D721Med (cell line): ENCODE data around the gene HOXB3.

Experiments
- DNase-seq: peaks from one replicate; pipeline ENCODE4 v3.0.0; 2011; ENCODE audit warnings: low spot score; ENCODE audit not compliant: insufficient read length
- FAIRE-seq: peaks from 2 replicates; lab custom pipeline; 2011; peaks lifted over from hg19 to GRCh38; lab: Jason Lieb, UNC
- CTCF ChIP-seq: IDR thresholded peaks from 2 replicates; pipeline ENCODE4 v1.5.1; 2012; ENCODE audit warnings: mild to moderate bottlenecking, control low read depth; ENCODE audit not compliant: insufficient read depth; ENCODE audit errors: missing control alignments

Gene HOXB3

GRCh38 chr17:48627623-48628521 is 37.8 kb upstream of the HOXB3 start:
- TF ChIP-seq CTCF: no peak
- DNase-seq (no peak), FAIRE-seq (no peak)

- no peak for TF ChIP-seq CTCF
- FAIRE-seq (no peak), DNase-seq (no peak)
These were observed 37.1 kb upstream of the HOXB3 start for GRCh38 chr17:48627118-48627597.

GRCh38 chr17:48626245-48627117 is 36.4 kb upstream of the HOXB3 start, which contains the start of gene HOXB9:
HOXB9 (minus strand) TSS chr17:48626358; CDS start chr17:48626269, 89 bp downstream.
- no peak for TF ChIP-seq CTCF
- FAIRE-seq: no peak
- DNase-seq: no peak

DNA sequence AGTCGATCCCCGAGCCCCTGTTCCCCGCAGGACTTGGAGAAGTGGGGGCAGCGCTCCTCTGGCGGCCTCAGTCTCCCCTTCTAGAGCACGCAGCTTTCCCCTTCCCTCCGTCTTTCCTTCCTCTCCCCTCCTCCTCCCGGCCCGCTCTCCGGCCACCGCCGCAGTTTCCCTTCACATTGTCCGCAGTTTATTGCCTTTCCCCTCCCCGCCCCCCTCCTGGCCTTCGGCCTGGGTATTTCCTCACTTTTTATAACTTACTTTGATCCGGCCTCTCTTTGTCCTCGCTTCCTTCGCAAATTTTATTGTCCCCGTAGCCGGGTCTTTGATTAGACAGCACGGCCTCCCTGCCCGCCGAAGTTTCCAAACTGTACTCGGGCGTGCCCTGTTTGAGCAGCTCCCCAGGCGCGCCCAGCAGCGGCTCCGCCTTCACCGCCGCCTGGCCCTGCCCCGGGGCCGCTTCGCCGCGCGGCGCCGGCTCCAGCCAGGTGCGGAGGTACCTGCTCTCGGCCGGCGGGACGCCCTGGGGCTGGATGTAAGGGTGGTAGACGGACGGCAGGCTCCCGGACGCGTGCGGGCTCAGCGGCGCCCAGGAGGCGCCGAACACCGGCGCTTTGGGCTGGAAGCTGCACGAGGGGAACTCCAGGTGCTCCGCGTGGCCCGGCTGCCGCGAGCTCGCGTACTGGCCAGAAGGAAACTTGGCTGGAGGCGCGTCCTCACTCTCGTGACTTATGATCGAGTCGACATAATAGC is 35.6 kb upstream of the HOXB3 start:
- no peak for TF ChIP-seq CTCF
- DNase-seq (no peak), FAIRE-seq (no peak)

DNA sequence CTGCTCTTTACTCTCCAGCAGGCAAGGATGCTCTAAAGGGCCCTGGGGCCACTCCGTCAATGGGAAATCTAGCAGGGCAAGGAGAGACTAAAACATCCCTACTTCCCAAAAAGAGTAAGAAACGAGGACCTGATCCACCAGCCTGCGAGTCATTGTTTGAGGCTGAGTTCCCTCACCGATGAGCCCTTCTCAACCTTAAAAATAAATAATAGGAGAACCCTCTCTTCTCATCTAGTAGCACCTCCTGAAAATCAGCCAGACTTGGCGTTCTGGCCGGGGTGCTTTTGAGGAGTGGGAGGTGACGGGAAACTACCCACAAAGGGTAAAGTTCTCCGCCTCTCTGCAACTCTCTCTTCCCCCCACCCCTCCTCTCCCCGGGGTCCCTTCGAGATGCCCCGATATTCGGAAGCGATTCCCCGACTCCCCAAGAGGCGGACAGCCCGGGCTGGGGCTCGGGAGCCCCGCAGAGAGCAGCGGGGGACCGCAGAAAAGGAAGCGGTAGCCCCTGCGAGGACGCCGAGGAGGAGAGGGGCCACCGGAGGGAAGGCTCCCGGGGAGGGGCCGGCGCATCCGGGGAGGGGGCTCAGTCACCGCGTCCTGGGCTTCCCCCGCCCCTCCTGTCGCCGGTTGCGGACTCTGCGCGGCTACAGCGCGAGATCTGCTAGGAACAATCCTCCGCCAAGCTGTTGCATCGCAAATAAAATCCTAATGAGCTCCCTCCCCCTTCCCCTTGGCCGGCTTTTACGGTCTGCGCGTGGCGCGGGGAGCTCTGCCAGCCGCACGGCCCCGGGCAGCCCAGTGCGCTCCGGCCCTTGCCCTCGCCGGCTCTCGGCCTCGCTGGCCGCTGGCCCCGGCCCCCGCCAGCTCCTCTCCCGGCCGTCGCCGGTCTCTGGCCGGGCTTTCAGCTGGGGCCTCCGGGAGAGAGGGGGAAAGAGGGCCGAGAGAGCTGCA is 34.8 kb upstream of the HOXB3 start:
- FAIRE-seq: no peak
- no peak for TF ChIP-seq CTCF
- no peak for DNase-seq

DNA sequence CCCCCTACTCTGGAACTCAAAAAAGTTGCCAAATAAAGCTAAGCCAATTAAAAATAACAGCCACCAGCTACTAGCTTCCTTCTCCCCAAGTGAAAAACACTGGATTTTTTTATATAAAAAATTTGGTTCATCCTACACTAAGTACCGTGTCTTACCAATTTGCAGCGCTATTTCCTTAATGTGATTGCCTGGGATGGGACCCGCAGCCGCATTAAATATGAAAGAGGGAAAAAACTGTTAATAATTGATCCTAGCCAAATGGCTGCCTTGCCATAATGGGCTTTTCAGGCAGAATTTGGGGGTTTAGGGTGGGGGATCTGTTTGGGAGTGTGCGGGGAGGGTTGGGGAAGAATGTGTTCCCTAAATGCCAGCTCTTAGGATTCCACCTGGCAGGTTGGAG is 34.1 kb upstream of the HOXB3 start:
- TF ChIP-seq CTCF: no peak
- FAIRE-seq (no peak), DNase-seq (no peak)
